PC-9 (cell line): Measurements from ENCODE around the gene SLC6A19. TPM values are rescaled to one million over a fixed set of nuclear protein-coding genes. Genes with fewer than 3 reads are reported as not detected.

Experiments used
- BruUV-seq: library from RNA; stranded (reverse); fragments of 400-500 nt; replicated peaks from 2 replicates; lab custom pipeline; 2021; lab: Mats Ljungman, UMichigan
- CTCF ChIA-PET: fragments of 300-600 bp; sonication (Branson Sonifier 250); formaldehyde crosslinking; loops from one replicate; lab custom pipeline; 2022; ENCODE audit warnings: antibody characterized with exemption; lab: Charles Lee
- POLR2A ChIA-PET: fragments of 300-600 bp; sonication (Branson Sonifier 250); formaldehyde crosslinking; loops from one replicate; lab custom pipeline; 2022; ENCODE audit warnings: antibody characterized with exemption; ENCODE audit not compliant: unreplicated experiment; lab: Charles Lee
- DNase-seq, 2 experiments: peaks; one replicate each; pipeline versions ENCODE4 v3.0.0 to v3.0.0-alpha.2; 2015 to 2022; ENCODE audit warnings: mixed read lengths in 1 of 2
- H2AFZ ChIP-seq: fragments of 200-600 bp; sonication (generic); 2 replicates; pipeline ENCODE4 v1.8.1; 2017; ENCODE audit warnings: antibody characterized with exemption
- H3F3A ChIP-seq: fragments of 200-600 bp; sonication (generic); 2 replicates; pipeline ENCODE4 v1.8.1; 2017; ENCODE audit warnings: antibody characterized with exemption, mild to moderate bottlenecking, low read depth; ENCODE audit not compliant: insufficient read depth
- H3K27ac ChIP-seq: fragments of 200-600 bp; sonication (generic); 2 replicates; pipeline ENCODE4 v1.6.1; 2016; ENCODE audit warnings: mixed run types
- H3K27me3 ChIP-seq: fragments of 200-600 bp; sonication (generic); 2 replicates; pipeline ENCODE4 v1.6.1; 2016; ENCODE audit warnings: low read depth, mixed run types; ENCODE audit not compliant: insufficient read depth
- H3K36me3 ChIP-seq: fragments of 200-600 bp; sonication (generic); 2 replicates; pipeline ENCODE4 v1.6.1; 2016; ENCODE audit warnings: low read depth, mixed run types
- H3K4me1 ChIP-seq: fragments of 200-600 bp; sonication (generic); replicated peaks from 2 replicates; pipeline ENCODE4 v1.6.1; 2016; ENCODE audit warnings: mixed run types; ENCODE audit not compliant: insufficient read depth
- H3K4me2 ChIP-seq: fragments of 200-600 bp; sonication (generic); 2 replicates; pipeline ENCODE4 v1.6.1; 2017; ENCODE audit warnings: mixed run types
- H3K4me3 ChIP-seq: fragments of 200-600 bp; sonication (generic); 2 replicates; pipeline ENCODE4 v1.6.1; 2016; ENCODE audit warnings: mixed run types
- H3K79me2 ChIP-seq: fragments of 200-600 bp; sonication (generic); 2 replicates; pipeline ENCODE4 v1.6.1; 2017; ENCODE audit warnings: low read depth, mixed run types
- H3K9me2 ChIP-seq: fragments of 200-600 bp; sonication (generic); 2 replicates; pipeline ENCODE4 v1.8.1; 2017; ENCODE audit warnings: mild to moderate bottlenecking; ENCODE audit not compliant: insufficient read depth
- H3K9me3 ChIP-seq: fragments of 200-600 bp; sonication (generic); 2 replicates; pipeline ENCODE4 v1.8.1; 2016; ENCODE audit warnings: low read depth; ENCODE audit not compliant: insufficient read depth
- H4K20me1 ChIP-seq: fragments of 200-600 bp; sonication (generic); 2 replicates; pipeline ENCODE4 v1.8.1; 2017; ENCODE audit not compliant: insufficient read depth
- EZH2 ChIP-seq: fragments of 200-600 bp; sonication (generic); IDR thresholded peaks from 2 replicates; pipeline ENCODE4 v1.8.0; 2017; ENCODE audit warnings: antibody characterized with exemption, low read depth
- intact Hi-C: fragments of 100-400 bp; cut with micrococcal nuclease; formaldehyde crosslinking; loops from one replicate; pipeline ENCODE4 v1.10.0; 2022; ENCODE audit not compliant: unreplicated experiment
- total RNA-seq: library from RNA; stranded (reverse); gene quantifications from 2 replicates; pipeline ENCODE4 v1.2.3, GENCODE V29; 2021
- TF ChIP-seq, protein P1 (sequence below): fragments of 200-600 bp; sonication (generic); conservative IDR thresholded peaks from 2 replicates; pipeline ENCODE4 v1.6.1; 2017; ENCODE audit warnings: mixed run types, antibody characterized with exemption, mild to moderate bottlenecking, moderate library complexity

SLC6A19 gene
- total RNA-seq, 1 experiment from 2014 or later = not detected

GRCh38 chr5:1209896-1210776, 8.7 kb downstream of the SLC6A19 start:
- Histone ChIP-seq H4K20me1 (peaks cover 22% of the 10 kb centered on the region), H3K79me2 (no peaks in the 10 kb centered on the region), H3K27ac (no peak overlapping the region), H3K27me3 (peaks cover 75% of the 10 kb centered on the region), H3K4me1 (no peaks in the 10 kb centered on the region), H3K4me3 (no peak overlapping the region), H3K9me3 (no peaks in the 10 kb centered on the region), H3K9me2 (no peaks in the 10 kb centered on the region), H3K4me2 (no peak overlapping the region), H3K36me3 (no peaks in the 10 kb centered on the region), H3F3A (no peaks in the 10 kb centered on the region; the same call in 1 of the 2 replicates), H2AFZ (no peak overlapping the region)
- BruUV-seq = no TSS peak
- POLR2A ChIA-PET = no interaction called here
- intact Hi-C loops = loop anchor here (10.0 kb wide), 2 partner anchors 135 to 235 kb away; partner anchors contain the start of genes CLPTM1L and SLC6A3
- no peak for DNase-seq
- CTCF ChIA-PET = no interaction called here
- no peak for TF ChIP-seq EZH2
- TF ChIP-seq, protein P1, sequence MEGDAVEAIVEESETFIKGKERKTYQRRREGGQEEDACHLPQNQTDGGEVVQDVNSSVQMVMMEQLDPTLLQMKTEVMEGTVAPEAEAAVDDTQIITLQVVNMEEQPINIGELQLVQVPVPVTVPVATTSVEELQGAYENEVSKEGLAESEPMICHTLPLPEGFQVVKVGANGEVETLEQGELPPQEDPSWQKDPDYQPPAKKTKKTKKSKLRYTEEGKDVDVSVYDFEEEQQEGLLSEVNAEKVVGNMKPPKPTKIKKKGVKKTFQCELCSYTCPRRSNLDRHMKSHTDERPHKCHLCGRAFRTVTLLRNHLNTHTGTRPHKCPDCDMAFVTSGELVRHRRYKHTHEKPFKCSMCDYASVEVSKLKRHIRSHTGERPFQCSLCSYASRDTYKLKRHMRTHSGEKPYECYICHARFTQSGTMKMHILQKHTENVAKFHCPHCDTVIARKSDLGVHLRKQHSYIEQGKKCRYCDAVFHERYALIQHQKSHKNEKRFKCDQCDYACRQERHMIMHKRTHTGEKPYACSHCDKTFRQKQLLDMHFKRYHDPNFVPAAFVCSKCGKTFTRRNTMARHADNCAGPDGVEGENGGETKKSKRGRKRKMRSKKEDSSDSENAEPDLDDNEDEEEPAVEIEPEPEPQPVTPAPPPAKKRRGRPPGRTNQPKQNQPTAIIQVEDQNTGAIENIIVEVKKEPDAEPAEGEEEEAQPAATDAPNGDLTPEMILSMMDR = no peak

GRCh38 chr5:1210832-1211251, 9.4 kb downstream of the SLC6A19 start:
- DNase-seq = no peak
- Histone ChIP-seq H2AFZ (no peak overlapping the region), H4K20me1 (peaks cover 17% of the 10 kb centered on the region), H3K4me1 (no peaks in the 10 kb centered on the region), H3K4me3 (no peak overlapping the region), H3K27ac (no peak overlapping the region), H3K4me2 (no peak overlapping the region), H3F3A (no peaks in the 10 kb centered on the region; the same call in 1 of the 2 replicates), H3K36me3 (no peaks in the 10 kb centered on the region), H3K9me3 (no peaks in the 10 kb centered on the region), H3K9me2 (no peaks in the 10 kb centered on the region), H3K79me2 (no peaks in the 10 kb centered on the region), H3K27me3 (peaks cover 75% of the 10 kb centered on the region)
- intact Hi-C loops = no loop called here
- no TSS peak for BruUV-seq
- TF ChIP-seq, protein P1 = no peak
- TF ChIP-seq EZH2 = no peak
- ChIA-PET CTCF (no interaction called here), POLR2A (no interaction called here)

GRCh38 chr5:1211701-1212100, 10.3 kb downstream of the SLC6A19 start:
- no peak overlapping the region for H3K4me3 ChIP-seq
- BruUV-seq = no TSS peak
- intact Hi-C loops = no loop called here

More at GRCh38 chr5:1211701-1212100, 10.3 kb downstream of the SLC6A19 start:
- ChIA-PET POLR2A (no interaction called here), CTCF (no interaction called here)
- no peaks in the 10 kb centered on the region for H3K9me3 ChIP-seq
- peaks cover 15% of the 10 kb centered on the region for H4K20me1 ChIP-seq
- no peaks in the 10 kb centered on the region for H3K9me2 ChIP-seq
- H3K4me1 ChIP-seq = no peaks in the 10 kb centered on the region
- H2AFZ ChIP-seq = no peak overlapping the region
- peaks cover 75% of the 10 kb centered on the region for H3K27me3 ChIP-seq
- H3K79me2 ChIP-seq = no peaks in the 10 kb centered on the region
- no peak overlapping the region for H3K27ac ChIP-seq
- no peak for DNase-seq
- H3K4me2 ChIP-seq = no peak overlapping the region
- no peaks in the 10 kb centered on the region; the same call in 1 of the 2 replicates for H3F3A ChIP-seq
- TF ChIP-seq EZH2 = no peak
- TF ChIP-seq, protein P1 = no peak
- no peaks in the 10 kb centered on the region for H3K36me3 ChIP-seq
